ENCODE results near the gene RPS3.

The RPS3 gene

GRCh38 chr11:75434886-75435570, 35.7 kb downstream of the RPS3 start:
- DNase-seq (ENCODE audit: low read depth): no peak

- DNase-seq (ENCODE audit: low read depth): no peak
These were observed 36.2 kb downstream of the RPS3 start for GRCh38 chr11:75435571-75435925.

GRCh38 chr11:75436806-75437205, 37.5 kb downstream of the RPS3 start:
- no peak for DNase-seq (ENCODE audit: low read depth)

- no peak for DNase-seq (ENCODE audit: low read depth)
These were observed 38.8 kb downstream of the RPS3 start for GRCh38 chr11:75437966-75438659.

- DNase-seq (ENCODE audit: low read depth): no peak
These were observed 39.7 kb downstream of the RPS3 start for GRCh38 chr11:75439026-75439425.

GRCh38 chr11:75439495-75440120, 40.3 kb downstream of the RPS3 start:
- DNase-seq (ENCODE audit: low read depth): no peak

GRCh38 chr11:75440960-75441803, 41.9 kb downstream of the RPS3 start:
- DNase-seq (ENCODE audit: low read depth): no peak

- DNase-seq (ENCODE audit: low read depth): no peak
These were observed 42.5 kb downstream of the RPS3 start for GRCh38 chr11:75441804-75442132.

GRCh38 chr11:75442161-75442885, 43.0 kb downstream of the RPS3 start:
- DNase-seq (ENCODE audit: low read depth): no peak

GRCh38 chr11:75443043-75443442, 43.7 kb downstream of the RPS3 start:
- no peak for DNase-seq (ENCODE audit: low read depth)

GRCh38 chr11:75445315-75445953, 46.1 kb downstream of the RPS3 start:
- peak; percentile 60 for DNase-seq (ENCODE audit: low read depth)

- no peak for DNase-seq (ENCODE audit: low read depth)
These were observed 48.1 kb downstream of the RPS3 start for GRCh38 chr11:75447415-75447814.

GRCh38 chr11:75449271-75449670, 50.0 kb downstream of the RPS3 start:
- no peak for DNase-seq (ENCODE audit: low read depth)

- no peak for DNase-seq (ENCODE audit: low read depth)
These were observed 50.5 kb downstream of the RPS3 start for GRCh38 chr11:75449776-75450175.

- DNase-seq (ENCODE audit: low read depth): no peak
These were observed 50.9 kb downstream of the RPS3 start for GRCh38 chr11:75450236-75450635.

GRCh38 chr11:75450826-75451821, 51.8 kb downstream of the RPS3 start:
- peak; percentile 9 for DNase-seq (ENCODE audit: low read depth)

- DNase-seq (ENCODE audit: low read depth): no peak
These were observed 54.8 kb downstream of the RPS3 start for GRCh38 chr11:75453916-75454655.

GRCh38 chr11:75454987-75455386, 55.7 kb downstream of the RPS3 start:
- DNase-seq (ENCODE audit: low read depth): no peak

Data from activated gamma-delta T cell treated with anti-CD3 and anti-CD28 coated beads, Interleukin-2, amount 50 U/mL, for 16 hours (primary cell).